Activated naive CD4-positive, alpha-beta T cell treated with anti-CD3 and anti-CD28 coated beads, Interleukin-2, amount 50 U/mL, for 16 hours (primary cell): ENCODE measurements around the gene FLNC.

Experiments
- DNase-seq: peaks from one replicate; pipeline ENCODE4 v3.0.0-alpha.2; 2020

The FLNC gene

GRCh38 chr7:128801667-128802418 lies 28.4 kb upstream of the FLNC start:
- no peak for DNase-seq

GRCh38 chr7:128804484-128804883 lies 25.7 kb upstream of the FLNC start:
- DNase-seq, result no peak

GRCh38 chr7:128805225-128805624 lies 25.0 kb upstream of the FLNC start:
- DNase-seq, result no peak

GRCh38 chr7:128807191-128807590 lies 23.0 kb upstream of the FLNC start:
- no peak for DNase-seq

- no peak for DNase-seq
Observed at GRCh38 chr7:128809363-128809762, 20.8 kb upstream of the FLNC start.

GRCh38 chr7:128810473-128810872 lies 19.7 kb upstream of the FLNC start:
- no peak for DNase-seq

GRCh38 chr7:128810997-128811396 lies 19.2 kb upstream of the FLNC start:
- DNase-seq, result no peak

GRCh38 chr7:128811631-128812430 lies 18.4 kb upstream of the FLNC start:
- DNase-seq, result no peak

- DNase-seq, result no peak
Observed at GRCh38 chr7:128812514-128813168, 17.6 kb upstream of the FLNC start.

- no peak for DNase-seq
Observed at GRCh38 chr7:128814499-128814898, 15.7 kb upstream of the FLNC start.

GRCh38 chr7:128815289-128815942 lies 14.8 kb upstream of the FLNC start:
- no peak for DNase-seq

GRCh38 chr7:128818694-128819093 lies 11.5 kb upstream of the FLNC start:
- DNase-seq, result no peak

GRCh38 chr7:128821724-128822123 lies 8.5 kb upstream of the FLNC start:
- DNase-seq, result no peak

GRCh38 chr7:128826512-128826911 lies 3.7 kb upstream of the FLNC start:
- DNase-seq, result no peak

- DNase-seq, result no peak
Observed at GRCh38 chr7:128826916-128827247, 3.3 kb upstream of the FLNC start.

- no peak for DNase-seq
Observed at GRCh38 chr7:128827248-128827958, 2.8 kb upstream of the FLNC start.

GRCh38 chr7:128827971-128828711 lies 2.1 kb upstream of the FLNC start:
- no peak for DNase-seq

- DNase-seq, result no peak
Observed at GRCh38 chr7:128829391-128830166, 627 bp upstream of the FLNC start.

- DNase-seq, result no peak
Observed at GRCh38 chr7:128831178-128831993, 1.2 kb downstream of the FLNC start.
